NCI-H2107 treated with DMSO at 0.1 percent for 48 hours (cell line): Measurements from ENCODE around the gene STXBP6.

Experiments used
- DNase-seq: peaks from one replicate; lab custom pipeline; 2025; ENCODE audit not compliant: unreplicated experiment; lab: John Stamatoyannopoulos, UW

STXBP6 gene

DNA sequence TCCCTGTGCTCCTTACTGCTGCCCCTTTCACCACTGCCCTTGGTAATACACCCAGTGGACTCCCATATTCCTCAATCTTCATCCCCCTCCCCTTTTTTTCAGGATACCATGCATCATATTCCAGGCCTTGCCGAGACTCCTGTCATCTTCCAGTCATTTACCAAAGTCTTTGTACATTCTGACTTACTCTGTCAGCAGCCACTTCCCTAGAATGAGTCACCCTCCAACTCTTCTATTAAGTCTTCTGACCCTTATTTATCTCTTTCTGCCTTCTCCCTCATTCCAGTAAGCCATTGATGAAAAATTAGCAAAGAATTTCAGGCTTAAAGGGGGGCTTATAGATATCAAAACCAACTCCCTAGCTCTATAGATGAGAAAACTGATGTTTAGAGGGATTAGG, 128.0 kb downstream of the STXBP6 start:
- DNase-seq: no peak

DNA sequence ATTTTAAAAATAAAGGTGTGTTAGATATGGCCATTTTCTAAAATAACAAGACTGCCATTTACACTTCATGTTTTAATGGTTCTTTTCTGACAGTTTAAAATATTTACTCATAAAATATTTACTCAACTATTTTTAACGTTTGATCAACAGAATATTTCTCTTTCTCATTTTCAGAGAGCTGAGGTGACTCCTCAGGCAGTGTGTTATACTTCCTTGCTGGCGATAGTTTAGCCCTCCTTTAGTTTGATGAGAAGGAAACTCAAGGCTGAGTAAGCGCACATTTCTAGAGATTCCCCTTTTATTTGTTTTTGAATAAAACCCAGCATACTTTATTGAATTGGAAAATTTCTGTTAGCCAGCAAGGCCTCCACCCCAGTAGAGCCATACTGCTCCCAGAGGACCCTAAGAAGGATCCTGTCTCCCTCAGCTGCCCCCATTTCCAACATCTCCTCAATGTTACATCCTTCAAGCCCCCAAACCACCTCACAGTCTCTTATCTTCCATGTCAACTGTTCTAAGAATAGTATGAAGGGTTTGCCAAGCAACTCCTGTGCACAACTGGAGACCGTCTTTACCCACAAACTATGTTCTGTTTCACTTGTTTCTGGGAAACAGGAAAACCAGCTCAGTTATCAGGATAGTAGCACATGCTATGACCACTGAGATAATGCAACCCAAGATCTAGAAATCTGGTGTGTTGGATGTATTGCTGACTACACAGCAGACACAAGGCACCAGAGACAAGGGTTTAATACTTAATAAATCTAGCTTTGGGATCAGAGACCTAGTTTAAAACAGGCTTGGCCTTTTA, 129.5 kb downstream of the STXBP6 start:
- no peak for DNase-seq

DNA sequence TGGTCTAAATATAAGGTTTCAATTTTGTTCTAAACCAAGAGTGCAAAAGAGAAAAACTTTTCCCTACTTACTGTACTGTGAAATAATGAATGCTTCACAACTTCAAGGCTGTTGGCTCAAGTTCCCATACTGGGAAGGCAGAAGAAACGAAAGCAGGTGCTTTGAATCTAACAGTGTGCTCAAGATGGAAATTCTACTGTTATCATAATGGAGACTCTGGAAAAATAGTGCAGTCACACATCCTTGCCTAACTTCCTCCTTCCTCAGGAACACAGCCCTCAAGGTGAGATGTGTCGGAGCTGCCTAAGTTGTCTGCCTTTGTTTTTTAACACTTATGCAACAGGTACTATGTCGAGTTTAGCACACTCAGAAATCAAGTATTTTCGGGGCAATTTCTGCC, 131.1 kb downstream of the STXBP6 start:
- DNase-seq: no peak

DNA sequence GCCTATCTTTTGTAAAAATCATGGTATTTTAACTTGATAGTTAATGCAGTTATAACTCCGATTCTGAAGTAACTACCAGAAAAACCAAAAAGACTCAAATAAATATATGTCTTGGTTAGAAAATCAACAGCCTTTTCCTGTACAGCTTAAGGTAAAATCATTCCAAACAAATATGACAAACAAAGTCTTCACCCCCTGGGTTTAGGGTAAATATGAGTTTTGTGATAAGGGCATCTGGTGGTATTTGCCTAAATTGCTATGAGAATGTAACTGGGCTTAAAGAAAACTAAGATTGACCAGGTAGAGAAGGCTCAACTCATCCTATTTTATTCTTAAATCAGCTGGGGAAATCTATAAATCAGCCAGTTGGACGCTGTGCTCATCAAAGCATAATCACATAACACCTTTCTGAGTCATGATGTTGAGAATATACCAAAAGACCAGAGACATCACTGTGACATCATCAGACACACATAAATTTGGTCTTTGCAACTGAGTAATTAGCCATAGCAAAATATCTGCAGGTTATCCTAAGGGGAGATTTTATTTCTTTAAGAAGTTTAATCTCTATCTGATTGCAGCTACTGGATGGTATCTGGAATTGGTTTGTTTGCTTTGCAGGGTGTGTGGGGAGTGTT, 133.9 kb downstream of the STXBP6 start:
- no peak for DNase-seq

DNA sequence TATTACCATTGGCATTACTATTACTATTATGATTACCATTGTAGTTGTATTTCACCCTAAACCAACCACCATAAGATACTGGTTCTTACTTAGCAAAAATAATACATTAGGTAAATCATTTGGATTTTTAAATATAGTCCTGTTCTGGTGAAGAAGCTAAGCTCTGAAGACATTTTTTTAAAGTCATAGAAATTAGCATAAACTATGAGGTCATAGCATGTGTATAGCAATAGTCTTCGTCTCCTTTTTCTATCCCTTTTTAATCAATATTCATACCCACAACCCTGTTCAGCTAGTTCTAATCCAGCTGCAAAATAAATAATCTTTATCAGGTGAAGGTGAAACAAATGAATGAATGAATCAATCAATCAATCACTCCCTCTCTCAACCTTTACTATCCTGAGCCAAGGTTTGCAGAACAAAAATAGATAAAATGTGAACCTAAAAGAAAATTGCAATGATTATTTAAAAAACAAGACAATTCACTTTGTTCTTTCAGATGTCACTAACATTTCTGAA, 134.5 kb downstream of the STXBP6 start:
- no peak for DNase-seq

DNA sequence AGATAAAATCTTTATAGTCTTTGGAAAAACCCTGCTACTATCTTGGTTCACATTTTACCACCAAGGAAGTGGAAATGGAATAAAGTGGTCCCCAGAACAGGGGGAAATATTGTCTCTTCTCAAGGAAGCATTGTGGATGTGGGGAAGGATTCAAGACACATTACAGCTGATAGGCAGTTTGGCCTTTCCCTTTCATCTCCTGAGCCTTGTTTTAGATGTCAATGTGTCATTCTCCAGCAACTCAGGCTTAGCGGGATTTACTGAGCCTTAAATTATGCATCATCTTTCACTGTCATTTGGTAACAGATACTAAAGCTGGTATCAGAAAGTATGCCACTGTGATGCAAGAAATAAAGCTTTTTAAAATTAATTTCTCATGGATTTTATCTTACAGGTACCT, 136.2 kb downstream of the STXBP6 start:
- no peak for DNase-seq

DNA sequence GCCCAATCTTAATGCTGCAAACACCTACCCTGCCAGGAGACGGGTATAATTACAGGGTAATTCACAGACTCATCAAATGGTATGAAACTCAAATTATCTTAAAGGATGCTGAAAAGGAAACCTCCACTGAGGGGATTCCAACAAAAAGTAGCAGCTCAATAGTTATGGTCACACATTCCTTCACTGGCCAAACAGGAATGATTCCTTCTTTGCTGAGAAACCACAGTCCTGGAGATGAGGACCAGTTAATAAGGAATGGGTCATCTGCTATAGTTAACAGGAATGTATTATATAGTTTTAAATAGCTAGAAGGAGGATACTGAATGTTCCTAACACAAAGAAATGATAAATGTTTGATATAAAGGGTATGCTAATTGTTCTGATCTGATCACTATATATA, 136.9 kb downstream of the STXBP6 start:
- DNase-seq: no peak

DNA sequence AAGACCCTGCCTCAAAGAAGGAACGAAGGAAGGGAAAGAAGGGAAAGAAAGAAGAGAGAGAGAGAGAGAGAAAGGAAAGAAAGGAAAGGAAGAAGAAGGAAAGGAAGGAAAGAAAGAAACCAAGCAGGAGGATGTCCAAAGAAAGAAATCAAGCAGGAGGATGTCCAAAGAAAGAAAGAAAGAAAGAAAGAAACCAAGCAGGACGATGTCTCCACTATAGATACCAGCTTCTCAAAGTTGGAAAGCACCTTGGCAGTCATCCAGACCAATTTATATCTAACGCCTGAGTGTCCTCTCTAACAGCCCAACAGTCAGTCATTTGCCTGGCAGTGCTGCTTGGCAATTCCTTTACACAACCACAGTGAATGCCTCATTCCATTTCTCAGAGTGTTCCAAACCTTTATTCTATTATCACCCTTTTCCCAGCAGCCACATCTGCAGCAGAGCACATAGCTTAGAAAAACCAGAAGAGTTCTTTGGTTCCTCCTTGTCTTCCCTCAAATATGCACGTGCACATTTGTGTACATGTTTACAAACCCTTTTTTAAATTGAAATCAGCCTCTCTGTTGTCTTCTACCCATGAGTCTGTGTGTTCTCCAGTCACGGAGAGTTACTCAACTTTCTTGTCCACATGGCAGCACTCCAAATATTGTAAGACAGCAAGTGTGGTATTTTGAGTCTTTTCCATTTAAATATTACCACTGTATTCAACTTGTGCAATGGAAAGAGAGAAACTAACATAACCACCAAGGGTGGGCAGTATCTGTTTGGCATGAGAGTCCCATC, 138.4 kb downstream of the STXBP6 start:
- peak; percentile 12 for DNase-seq

DNA sequence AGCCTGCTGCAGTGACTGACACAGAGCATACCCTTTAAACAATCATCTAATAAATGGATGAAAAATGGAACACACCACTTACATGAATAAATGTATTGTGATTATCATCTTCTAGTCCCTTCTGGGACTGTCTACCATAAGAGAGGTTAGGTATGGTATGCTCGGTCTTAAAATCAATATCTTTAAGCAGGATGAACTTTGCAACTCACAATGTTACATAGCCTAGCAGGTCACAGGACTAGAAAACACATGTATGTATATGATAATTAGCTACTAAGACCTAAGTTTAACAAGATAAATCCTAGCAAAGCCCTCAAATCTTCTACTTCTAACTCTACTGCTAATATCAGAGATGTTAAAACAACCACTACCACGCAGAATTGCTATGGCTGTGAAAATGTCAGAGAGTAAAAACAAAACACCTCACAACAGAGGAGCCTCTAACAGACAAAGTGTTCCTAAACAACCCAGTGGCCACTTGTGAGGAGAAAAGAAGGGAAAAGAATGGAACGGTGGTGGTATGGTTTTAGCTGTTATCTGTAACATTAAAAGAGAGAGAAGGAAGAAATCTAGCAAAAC, 139.4 kb downstream of the STXBP6 start:
- DNase-seq: no peak

DNA sequence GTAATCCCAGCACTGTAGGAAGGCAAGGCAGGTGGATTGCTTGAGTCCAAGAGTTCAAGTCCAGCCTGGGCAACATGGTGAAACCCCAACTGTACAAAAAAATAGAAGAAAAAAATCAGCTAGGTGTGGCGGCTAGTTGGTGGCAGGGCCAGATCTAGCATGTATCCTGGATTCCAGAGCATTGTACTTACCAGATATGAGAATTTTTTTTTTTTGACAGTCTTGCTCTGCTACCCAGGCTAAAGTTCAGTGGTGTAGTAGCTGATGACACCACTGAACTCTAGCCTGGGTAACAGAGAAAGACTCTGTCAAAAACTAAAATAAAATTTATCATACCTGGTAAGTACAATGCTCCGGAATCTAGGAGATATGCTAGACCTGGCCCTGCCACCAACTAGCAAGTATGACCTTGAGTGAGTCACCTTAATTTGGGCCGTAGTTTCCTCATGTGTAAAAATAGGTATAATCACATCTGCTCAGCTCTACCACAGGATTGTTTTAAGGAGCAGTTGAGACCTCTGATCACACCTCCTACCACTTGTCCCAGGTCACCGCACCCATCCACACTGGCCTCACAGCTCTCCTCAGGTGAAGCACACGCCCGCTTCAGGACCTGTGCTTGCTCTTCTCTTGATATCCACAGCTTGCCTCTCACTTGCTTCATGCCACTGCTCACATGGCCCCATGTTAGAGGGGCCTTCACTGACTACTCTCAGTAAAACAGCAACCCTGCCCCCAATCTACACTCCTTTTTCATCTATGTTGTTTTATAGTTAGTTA, 140.2 kb downstream of the STXBP6 start:
- no peak for DNase-seq

DNA sequence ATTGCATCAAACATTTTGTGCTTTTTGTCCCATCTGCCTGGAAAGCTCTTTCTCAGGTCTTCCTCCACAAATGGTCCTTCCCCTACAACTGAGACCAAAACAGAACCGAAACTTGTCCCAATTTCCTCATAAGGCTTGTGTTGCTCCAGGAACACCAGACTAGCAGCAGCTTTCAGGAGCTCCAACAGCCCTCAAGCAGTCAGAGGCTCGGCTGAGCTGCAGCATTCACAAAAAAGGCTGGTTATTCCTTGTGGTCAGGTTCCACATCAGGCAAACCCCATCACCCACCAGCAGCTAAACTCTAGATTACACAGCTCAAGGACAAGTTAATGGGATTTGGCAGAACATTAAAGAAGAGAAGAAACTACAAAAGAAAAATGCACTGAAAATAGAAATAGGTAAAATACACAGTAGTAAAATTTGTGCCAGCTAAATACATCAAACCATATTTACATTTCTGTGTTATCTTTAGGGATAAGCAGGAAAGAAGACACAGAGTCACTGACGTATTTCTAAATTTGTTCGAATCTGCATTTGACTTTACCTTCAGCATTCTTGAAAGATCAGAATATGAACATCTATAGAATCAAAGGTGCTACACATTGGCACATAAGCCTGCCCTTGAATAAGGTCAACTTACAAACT, 141.2 kb downstream of the STXBP6 start:
- DNase-seq: no peak

DNA sequence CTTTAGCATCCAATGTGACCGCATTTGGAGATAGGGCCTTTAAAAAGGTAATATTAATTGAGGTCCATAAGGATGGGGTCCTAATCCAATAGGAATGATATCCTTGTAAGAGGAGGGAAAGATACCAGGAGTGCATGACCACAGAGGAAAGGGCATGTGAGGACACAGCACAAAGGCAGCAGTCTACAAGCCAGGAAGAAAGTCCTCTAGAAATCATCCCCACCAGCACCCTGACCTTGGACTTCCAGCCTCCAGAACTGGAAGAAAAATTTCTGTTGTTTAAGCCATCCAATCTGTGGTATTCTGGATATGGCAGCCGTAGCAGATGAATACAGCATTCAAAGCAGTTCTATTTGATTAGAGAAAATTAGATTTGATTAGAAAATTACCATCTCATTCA, 145.4 kb downstream of the STXBP6 start:
- DNase-seq: no peak

DNA sequence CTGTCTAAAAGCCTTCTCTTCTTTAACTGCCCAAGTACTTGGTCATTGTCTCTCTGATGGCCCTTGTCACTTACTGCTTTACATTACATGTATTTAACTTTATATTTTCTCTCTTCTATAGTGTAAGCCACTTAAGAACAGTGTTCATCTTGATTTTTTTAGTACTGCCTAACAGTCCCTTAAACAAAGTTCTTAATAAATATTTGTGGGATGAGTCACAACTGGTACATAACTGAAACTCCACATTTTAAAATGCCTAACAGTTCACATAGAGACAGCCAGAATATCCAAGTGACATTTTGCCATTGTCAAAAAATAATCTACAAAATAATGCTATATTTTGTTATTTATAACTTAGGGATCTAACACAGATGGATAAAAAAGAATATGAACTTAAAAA, 146.6 kb downstream of the STXBP6 start:
- no peak for DNase-seq

DNA sequence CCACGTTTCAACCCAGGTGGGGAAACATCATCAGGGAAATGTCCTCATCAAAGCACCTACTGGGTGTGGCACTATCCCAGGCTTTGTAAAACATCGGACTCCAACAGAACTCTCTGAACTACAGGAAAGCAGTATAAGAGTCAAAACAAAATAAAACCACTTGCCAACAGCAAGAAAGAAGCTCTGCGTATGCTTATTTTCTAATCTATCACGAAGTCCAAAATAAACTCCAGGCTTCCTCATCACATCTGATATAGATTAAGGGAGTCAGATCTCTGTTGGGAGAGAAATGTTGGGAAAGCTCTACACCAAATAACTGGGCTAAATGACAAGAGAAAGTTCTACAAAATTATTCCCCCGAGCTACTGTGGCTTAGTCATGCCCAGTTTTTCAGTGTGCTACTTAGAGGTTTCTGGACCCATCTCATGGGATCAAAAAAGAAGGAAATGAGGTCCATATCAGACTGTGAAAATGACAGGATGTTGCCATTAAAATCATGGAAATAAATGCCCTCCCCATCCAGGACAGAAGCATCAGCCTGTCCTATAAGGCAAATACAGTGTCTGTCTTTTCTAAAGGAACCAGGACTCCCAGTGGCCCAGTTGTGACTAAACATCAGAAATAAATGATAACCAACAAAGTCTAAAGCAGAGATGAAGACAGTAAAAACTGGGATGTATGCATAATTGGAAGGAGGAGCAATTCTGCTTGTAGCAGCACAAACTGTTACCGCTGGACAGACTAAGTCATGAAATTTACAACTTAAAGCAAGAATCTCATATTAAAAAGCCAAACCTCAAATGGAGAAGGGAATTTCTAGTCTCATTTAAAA, 149.5 kb downstream of the STXBP6 start:
- DNase-seq: no peak

DNA sequence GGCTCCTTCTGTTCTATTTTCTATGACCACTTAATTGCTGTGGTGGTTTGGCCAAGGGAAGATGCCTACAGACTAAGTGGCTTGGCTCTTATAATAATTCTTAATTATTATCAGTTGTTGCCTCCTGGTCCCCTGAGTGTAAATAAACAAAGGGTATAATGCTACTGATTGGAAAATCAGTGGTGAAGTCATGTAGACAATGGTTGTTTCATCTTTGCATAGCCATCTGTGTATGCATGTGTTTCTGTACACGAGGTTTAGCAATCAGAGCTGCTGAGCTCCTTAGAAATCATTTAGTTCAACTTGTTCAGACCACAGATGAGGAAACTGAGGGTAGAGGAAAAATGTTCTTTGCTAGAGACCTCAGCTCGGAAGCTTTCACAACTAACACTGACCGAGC, 152.2 kb downstream of the STXBP6 start:
- no peak for DNase-seq

DNA sequence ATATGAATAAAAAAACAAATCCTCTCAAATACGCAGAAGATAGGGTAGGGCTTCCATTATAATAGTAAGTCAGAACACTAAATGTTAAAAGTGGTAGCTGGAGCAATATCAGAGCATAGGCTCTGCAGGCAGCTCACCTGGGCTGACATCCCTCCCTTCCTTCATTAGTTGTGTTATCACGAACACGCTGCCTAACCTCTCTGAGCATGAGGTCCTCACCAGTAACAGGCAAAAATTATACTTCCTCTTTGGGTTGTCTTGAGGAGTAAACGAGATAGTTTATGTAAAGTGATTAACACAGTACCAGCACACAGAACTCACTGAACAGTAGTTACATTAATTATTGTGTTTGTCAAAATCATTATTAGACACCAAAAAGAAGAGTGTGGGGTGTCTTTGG, 154.3 kb downstream of the STXBP6 start:
- no peak for DNase-seq

DNA sequence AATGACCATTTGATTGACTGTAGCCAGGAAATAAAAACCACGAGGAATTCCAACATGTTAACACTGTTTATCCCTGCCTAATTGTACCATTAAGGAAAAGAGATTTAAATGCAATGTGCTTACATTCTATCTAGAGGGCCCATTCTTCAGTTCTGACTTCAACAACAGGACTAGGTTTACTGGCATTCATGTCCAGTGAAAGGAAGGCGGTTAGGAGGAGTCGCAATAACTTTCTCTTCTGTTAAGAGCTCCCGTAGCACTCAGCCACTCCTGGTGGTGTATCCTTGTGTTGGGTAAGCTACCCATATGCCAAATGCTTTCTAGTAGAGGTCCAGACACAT, 154.7 kb downstream of the STXBP6 start:
- DNase-seq: no peak

DNA sequence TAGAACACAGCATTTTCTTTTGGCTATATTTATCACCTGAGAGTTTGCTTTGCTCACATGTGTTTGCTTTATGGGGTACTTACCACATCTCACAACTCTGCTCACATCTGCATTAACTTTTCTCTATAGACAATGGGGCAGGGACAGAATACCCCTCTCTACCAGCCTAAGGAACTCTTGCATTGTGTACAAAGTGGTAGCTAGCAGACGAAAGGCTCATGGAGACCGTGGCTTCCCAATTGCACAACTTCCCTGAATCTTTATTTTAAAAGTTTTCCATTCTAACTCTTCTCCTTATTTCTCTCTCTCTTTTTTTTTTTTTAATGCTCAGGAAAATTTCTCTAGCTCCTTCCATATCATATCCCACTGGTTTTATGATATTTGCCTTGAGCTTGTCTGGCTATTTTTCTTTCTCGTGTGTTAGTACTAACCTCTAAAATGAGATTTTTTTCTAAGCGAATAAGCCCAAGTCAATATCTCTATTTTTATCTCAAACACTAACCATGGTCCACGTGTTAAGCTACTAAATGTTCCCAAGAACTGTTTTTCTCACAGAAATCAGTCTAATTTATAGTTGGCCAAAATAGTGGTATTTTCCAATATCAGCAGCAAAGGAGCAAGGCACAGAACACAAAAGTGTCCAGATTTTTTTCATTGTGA, 155.2 kb downstream of the STXBP6 start:
- DNase-seq: no peak

DNA sequence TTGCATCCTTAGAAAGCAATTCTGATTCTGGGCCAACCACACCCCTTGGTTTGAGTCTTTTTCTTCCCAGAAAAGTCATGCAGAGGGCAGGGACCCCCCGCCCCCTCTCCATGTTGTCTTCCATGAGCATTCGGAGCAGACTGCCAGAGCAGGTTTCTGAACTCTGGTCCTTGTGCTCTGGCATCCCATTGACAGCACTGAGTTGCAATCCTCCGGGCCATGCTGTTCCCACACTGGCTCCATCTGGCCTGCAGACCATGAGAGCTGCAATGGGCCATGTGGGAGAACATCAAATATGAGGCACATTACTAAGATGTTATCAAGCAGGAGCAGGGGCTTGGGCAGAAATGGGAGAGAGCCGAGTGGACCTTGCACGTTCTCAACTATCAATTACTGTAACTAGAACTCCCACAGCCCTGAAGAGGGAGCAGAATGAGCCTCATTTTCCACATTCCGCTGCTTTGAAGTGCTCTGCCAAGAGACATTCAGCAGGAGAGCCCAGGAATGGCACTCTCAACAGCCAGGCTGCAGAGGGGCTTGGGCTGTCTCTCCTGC, 157.4 kb downstream of the STXBP6 start:
- DNase-seq: no peak
